ENCODE measurements around the gene ALDH5A1. TPM values are rescaled to one million over a fixed set of nuclear protein-coding genes. Genes with fewer than 3 reads are reported as not detected.

The ALDH5A1 gene
- total and polyA plus RNA-seq, 2 donors from 2014 or later = 10.4 to 11.0 TPM

GRCh38 chr6:24581084-24581669, 86.4 kb downstream of the ALDH5A1 start:
- no peaks in the 10 kb centered on the region for H3K9me3 ChIP-seq (ENCODE audit: control insufficient read depth in 2 of 3, insufficient read depth in 1 of 3, low read length in 3 of 3)
- H3K4me1 ChIP-seq (ENCODE audit: control insufficient read depth in 2 of 3, insufficient read depth in 2 of 3, low read depth in 1 of 3, low read length in 3 of 3) = no peaks in the 10 kb centered on the region
- DNase-seq (peak in 4 of 5 donors; percentile 65 to 83 (median 78)), FAIRE-seq (no peak)
- H3K36me3 ChIP-seq (ENCODE audit: control insufficient read depth in 2 of 3, insufficient read depth in 3 of 3, low read length in 3 of 3) = no peaks in the 10 kb centered on the region
- H3K4me3 ChIP-seq (ENCODE audit: low read length in 3 of 3) = no peak overlapping the region
- H3K27ac ChIP-seq (ENCODE audit: low read depth in 2 of 2, low read length in 2 of 2) = no peak overlapping the region
- intact Hi-C loops (cut with DNase I) = loop anchor here (10.0 kb wide), 2 partner anchors 114 to 184 kb away; no protein-coding TSS in a partner anchor
- no peak overlapping the region for H3K9ac ChIP-seq (ENCODE audit: low read length in 3 of 3)
- H3K27me3 ChIP-seq (ENCODE audit: control insufficient read depth, insufficient read depth, low read length) = no peaks in the 10 kb centered on the region
- TF ChIP-seq CTCF (IDR thresholded peaks at IDR 0.05; ENCODE audit: borderline replicate concordance, extremely low read depth, insufficient read depth) = peak; percentile 73

- TF ChIP-seq CTCF (IDR thresholded peaks at IDR 0.05; ENCODE audit: borderline replicate concordance, extremely low read depth, insufficient read depth) = peak; percentile 71
- FAIRE-seq (peak; percentile 84), DNase-seq (peak in 4 of 5 donors; percentile 58 to 92 (median 65))
- intact Hi-C loops (cut with DNase I) = loop anchor here (10.0 kb wide), 2 partner anchors 111 to 181 kb away; no protein-coding TSS in a partner anchor
- no peaks in the 10 kb centered on the region for H3K36me3 ChIP-seq (ENCODE audit: control insufficient read depth in 2 of 3, insufficient read depth in 3 of 3, low read length in 3 of 3)
- no peak overlapping the region for H3K9ac ChIP-seq (ENCODE audit: low read length in 3 of 3)
- peak overlapping the region in 1 of 3 donors; percentile 29 for H3K4me3 ChIP-seq (ENCODE audit: low read length in 3 of 3)
- H3K9me3 ChIP-seq (ENCODE audit: control insufficient read depth in 2 of 3, insufficient read depth in 1 of 3, low read length in 3 of 3) = no peaks in the 10 kb centered on the region
- H3K27me3 ChIP-seq (ENCODE audit: control insufficient read depth, insufficient read depth, low read length) = no peaks in the 10 kb centered on the region
- no peaks in the 10 kb centered on the region for H3K4me1 ChIP-seq (ENCODE audit: control insufficient read depth in 2 of 3, insufficient read depth in 2 of 3, low read depth in 1 of 3, low read length in 3 of 3)
- H3K27ac ChIP-seq (ENCODE audit: low read depth in 2 of 2, low read length in 2 of 2) = no peak overlapping the region
Observed at GRCh38 chr6:24583463-24584381, 89.0 kb downstream of the ALDH5A1 start.

GRCh38 chr6:24584382-24584720, 89.6 kb downstream of the ALDH5A1 start:
- no peaks in the 10 kb centered on the region for H3K9me3 ChIP-seq (ENCODE audit: control insufficient read depth in 2 of 3, insufficient read depth in 1 of 3, low read length in 3 of 3)
- no peak for FAIRE-seq
- no peak overlapping the region for H3K4me3 ChIP-seq (ENCODE audit: low read length in 3 of 3)
- no peaks in the 10 kb centered on the region for H3K4me1 ChIP-seq (ENCODE audit: control insufficient read depth in 2 of 3, insufficient read depth in 2 of 3, low read depth in 1 of 3, low read length in 3 of 3)
- H3K27ac ChIP-seq (ENCODE audit: low read depth in 2 of 2, low read length in 2 of 2) = no peak overlapping the region
- intact Hi-C loops (cut with DNase I) = loop anchor here (10.0 kb wide), 2 partner anchors 110 to 180 kb away; no protein-coding TSS in a partner anchor
- peak in 1 of 5 donors; percentile 21 for DNase-seq
- TF ChIP-seq CTCF (IDR thresholded peaks at IDR 0.05; ENCODE audit: borderline replicate concordance, extremely low read depth, insufficient read depth) = no peak
- H3K27me3 ChIP-seq (ENCODE audit: control insufficient read depth, insufficient read depth, low read length) = no peaks in the 10 kb centered on the region
- no peak overlapping the region for H3K9ac ChIP-seq (ENCODE audit: low read length in 3 of 3)
- no peaks in the 10 kb centered on the region for H3K36me3 ChIP-seq (ENCODE audit: control insufficient read depth in 2 of 3, insufficient read depth in 3 of 3, low read length in 3 of 3)

Other genes with a start within 250 kb of the ALDH5A1 start
- 110 TPM for gene DCDC2, start 136.9 kb upstream of the ALDH5A1 start, total RNA-seq
- gene DCDC2, start 136.9 kb upstream of the ALDH5A1 start, polyA plus RNA-seq (ENCODE audit: insufficient read depth, low read depth, low replicate concordance) = 22.1 TPM
- 23.6 TPM for gene MRS2, start 92.0 kb upstream of the ALDH5A1 start, total RNA-seq
- gene MRS2, start 92.0 kb upstream of the ALDH5A1 start, polyA plus RNA-seq (ENCODE audit: insufficient read depth, low read depth, low replicate concordance) = 27.8 TPM
- 0.94 TPM for gene GPLD1, start 5.4 kb upstream of the ALDH5A1 start, total RNA-seq
- gene GPLD1, start 5.4 kb upstream of the ALDH5A1 start, polyA plus RNA-seq (ENCODE audit: insufficient read depth, low read depth, low replicate concordance) = 0.41 TPM
- 0.16 TPM for gene KIAA0319, start 151.2 kb downstream of the ALDH5A1 start, total RNA-seq
- gene KIAA0319, start 151.2 kb downstream of the ALDH5A1 start, polyA plus RNA-seq (ENCODE audit: insufficient read depth, low read depth, low replicate concordance) = 0.11 TPM
- 33.0 TPM for gene TDP2, start 171.9 kb downstream of the ALDH5A1 start, total RNA-seq
- gene TDP2, start 171.9 kb downstream of the ALDH5A1 start, polyA plus RNA-seq (ENCODE audit: insufficient read depth, low read depth, low replicate concordance) = 82.9 TPM
- gene ACOT13, start 172.1 kb downstream of the ALDH5A1 start, total RNA-seq = 15.3 TPM
- gene ACOT13, start 172.1 kb downstream of the ALDH5A1 start, polyA plus RNA-seq (ENCODE audit: insufficient read depth, low read depth, low replicate concordance) = 109 TPM
- gene C6orf62, start 224.2 kb downstream of the ALDH5A1 start, total RNA-seq = 114 TPM
- 55.8 TPM for gene C6orf62, start 224.2 kb downstream of the ALDH5A1 start, polyA plus RNA-seq (ENCODE audit: insufficient read depth, low read depth, low replicate concordance)

All from kidney (tissue), 14 donors.